ENCODE data around the gene ZNF157. TPM values are rescaled to one million over a fixed set of nuclear protein-coding genes. Genes with fewer than 3 reads are reported as not detected.

The ZNF157 gene
- total and polyA plus RNA-seq, 2 experiments from 2014 or later = 0.68 to 1.5 TPM

DNA sequence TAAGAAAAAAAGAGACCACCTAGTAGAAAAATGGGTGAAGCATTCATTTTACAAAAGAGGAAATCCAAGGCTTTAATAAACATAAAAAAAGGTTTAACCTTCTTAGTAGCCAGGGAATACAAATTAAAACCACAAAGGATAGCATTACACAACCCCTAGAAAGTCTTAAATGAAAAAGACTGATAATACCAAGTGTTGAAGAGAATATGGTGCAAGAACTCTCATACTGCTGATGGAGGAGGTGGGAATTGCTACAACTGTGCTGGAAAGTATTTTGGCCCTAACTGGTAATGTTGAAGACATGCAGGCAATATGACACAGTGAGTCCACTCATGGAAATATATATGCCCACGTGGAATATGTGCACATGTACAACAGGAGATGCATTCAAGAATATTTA, 90.2 kb downstream of the ZNF157 start (continued):
- TF ChIP-seq, protein P1, sequence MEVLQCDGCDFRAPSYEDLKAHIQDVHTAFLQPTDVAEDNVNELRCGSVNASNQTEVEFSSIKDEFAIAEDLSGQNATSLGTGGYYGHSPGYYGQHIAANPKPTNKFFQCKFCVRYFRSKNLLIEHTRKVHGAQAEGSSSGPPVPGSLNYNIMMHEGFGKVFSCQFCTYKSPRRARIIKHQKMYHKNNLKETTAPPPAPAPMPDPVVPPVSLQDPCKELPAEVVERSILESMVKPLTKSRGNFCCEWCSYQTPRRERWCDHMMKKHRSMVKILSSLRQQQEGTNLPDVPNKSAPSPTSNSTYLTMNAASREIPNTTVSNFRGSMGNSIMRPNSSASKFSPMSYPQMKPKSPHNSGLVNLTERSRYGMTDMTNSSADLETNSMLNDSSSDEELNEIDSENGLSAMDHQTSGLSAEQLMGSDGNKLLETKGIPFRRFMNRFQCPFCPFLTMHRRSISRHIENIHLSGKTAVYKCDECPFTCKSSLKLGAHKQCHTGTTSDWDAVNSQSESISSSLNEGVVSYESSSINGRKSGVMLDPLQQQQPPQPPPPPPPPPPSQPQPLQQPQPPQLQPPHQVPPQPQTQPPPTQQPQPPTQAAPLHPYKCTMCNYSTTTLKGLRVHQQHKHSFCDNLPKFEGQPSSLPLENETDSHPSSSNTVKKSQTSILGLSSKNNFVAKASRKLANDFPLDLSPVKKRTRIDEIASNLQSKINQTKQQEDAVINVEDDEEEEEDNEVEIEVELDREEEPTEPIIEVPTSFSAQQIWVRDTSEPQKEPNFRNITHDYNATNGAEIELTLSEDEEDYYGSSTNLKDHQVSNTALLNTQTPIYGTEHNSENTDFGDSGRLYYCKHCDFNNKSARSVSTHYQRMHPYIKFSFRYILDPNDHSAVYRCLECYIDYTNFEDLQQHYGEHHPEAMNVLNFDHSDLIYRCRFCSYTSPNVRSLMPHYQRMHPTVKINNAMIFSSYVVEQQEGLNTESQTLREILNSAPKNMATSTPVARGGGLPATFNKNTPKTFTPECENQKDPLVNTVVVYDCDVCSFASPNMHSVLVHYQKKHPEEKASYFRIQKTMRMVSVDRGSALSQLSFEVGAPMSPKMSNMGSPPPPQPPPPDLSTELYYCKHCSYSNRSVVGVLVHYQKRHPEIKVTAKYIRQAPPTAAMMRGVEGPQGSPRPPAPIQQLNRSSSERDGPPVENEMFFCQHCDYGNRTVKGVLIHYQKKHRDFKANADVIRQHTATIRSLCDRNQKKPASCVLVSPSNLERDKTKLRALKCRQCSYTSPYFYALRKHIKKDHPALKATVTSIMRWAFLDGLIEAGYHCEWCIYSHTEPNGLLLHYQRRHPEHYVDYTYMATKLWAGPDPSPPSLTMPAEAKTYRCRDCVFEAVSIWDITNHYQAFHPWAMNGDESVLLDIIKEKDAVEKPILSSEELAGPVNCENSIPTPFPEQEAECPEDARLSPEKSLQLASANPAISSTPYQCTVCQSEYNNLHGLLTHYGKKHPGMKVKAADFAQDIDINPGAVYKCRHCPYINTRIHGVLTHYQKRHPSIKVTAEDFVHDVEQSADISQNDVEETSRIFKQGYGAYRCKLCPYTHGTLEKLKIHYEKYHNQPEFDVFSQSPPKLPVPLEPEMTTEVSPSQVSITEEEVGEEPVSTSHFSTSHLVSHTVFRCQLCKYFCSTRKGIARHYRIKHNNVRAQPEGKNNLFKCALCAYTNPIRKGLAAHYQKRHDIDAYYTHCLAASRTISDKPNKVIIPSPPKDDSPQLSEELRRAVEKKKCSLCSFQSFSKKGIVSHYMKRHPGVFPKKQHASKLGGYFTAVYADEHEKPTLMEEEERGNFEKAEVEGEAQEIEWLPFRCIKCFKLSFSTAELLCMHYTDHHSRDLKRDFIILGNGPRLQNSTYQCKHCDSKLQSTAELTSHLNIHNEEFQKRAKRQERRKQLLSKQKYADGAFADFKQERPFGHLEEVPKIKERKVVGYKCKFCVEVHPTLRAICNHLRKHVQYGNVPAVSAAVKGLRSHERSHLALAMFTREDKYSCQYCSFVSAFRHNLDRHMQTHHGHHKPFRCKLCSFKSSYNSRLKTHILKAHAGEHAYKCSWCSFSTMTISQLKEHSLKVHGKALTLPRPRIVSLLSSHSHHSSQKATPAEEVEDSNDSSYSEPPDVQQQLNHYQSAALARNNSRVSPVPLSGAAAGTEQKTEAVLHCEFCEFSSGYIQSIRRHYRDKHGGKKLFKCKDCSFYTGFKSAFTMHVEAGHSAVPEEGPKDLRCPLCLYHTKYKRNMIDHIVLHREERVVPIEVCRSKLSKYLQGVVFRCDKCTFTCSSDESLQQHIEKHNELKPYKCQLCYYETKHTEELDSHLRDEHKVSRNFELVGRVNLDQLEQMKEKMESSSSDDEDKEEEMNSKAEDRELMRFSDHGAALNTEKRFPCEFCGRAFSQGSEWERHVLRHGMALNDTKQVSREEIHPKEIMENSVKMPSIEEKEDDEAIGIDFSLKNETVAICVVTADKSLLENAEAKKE (CRISPR knock-in tag; IDR thresholded peaks at IDR 0.05) = no peak
- no peak for TF ChIP-seq POLR2AphosphoS5 (IDR thresholded peaks at IDR 0.05; ENCODE audit: low read depth)
- TF ChIP-seq JUNB (IDR thresholded peaks at IDR 0.05; ENCODE audit: unreplicated experiment) = no peak
- no peak for TF ChIP-seq ZNF114 (CRISPR knock-in tag; IDR thresholded peaks at IDR 0.05)

Small RNA genes within 50 kb of the gene (small RNA-seq; reads per million reads assigned to genes)
- gene SNORA11C (ENCODE audit: low replicate concordance) = 0.90 reads per million, percentile 58 among the genes with 10 or more reads in this experiment

Other genes with a start within 250 kb of the ZNF157 start
- 52.2 and 103 TPM in 2 replicates for gene NDUFB11, start 225.9 kb upstream of the ZNF157 start, total RNA-seq (2014; rRNA removed; shearing (Covaris generic))
- 238 and 247 TPM in 2 replicates for gene NDUFB11, start 225.9 kb upstream of the ZNF157 start, polyA plus RNA-seq (2016; fragmentation: Nextera tagmentation; extraction: Ambion mirVana)
- gene RBM10, start 225.4 kb upstream of the ZNF157 start, total RNA-seq (2014; rRNA removed; shearing (Covaris generic)) = 80.0 and 101 TPM in 2 replicates
- gene RBM10, start 225.4 kb upstream of the ZNF157 start, polyA plus RNA-seq (2016; fragmentation: Nextera tagmentation; extraction: Ambion mirVana) = 38.9 and 39.5 TPM in 2 replicates
- gene UBA1, start 176.7 kb upstream of the ZNF157 start, total RNA-seq (2014; rRNA removed; shearing (Covaris generic)) = 344 and 377 TPM in 2 replicates
- 97.7 and 104 TPM in 2 replicates for gene UBA1, start 176.7 kb upstream of the ZNF157 start, polyA plus RNA-seq (2016; fragmentation: Nextera tagmentation; extraction: Ambion mirVana)
- 111 and 158 TPM in 2 replicates for gene CDK16, start 151.9 kb upstream of the ZNF157 start, total RNA-seq (2014; rRNA removed; shearing (Covaris generic))
- gene CDK16, start 151.9 kb upstream of the ZNF157 start, polyA plus RNA-seq (2016; fragmentation: Nextera tagmentation; extraction: Ambion mirVana) = 55.9 and 58.9 TPM in 2 replicates
- gene USP11, start 137.6 kb upstream of the ZNF157 start, total RNA-seq (2014; rRNA removed; shearing (Covaris generic)) = 61.9 and 65.1 TPM in 2 replicates
- gene USP11, start 137.6 kb upstream of the ZNF157 start, polyA plus RNA-seq (2016; fragmentation: Nextera tagmentation; extraction: Ambion mirVana) = 57.0 and 64.2 TPM in 2 replicates
- gene ZNF41, start 112.6 kb downstream of the ZNF157 start, total RNA-seq (2014; rRNA removed; shearing (Covaris generic)) = 6.3 and 6.4 TPM in 2 replicates
- gene ZNF41, start 112.6 kb downstream of the ZNF157 start, polyA plus RNA-seq (2016; fragmentation: Nextera tagmentation; extraction: Ambion mirVana) = 1.1 and 2.0 TPM in 2 replicates
- 18.0 and 28.2 TPM in 2 replicates for gene ARAF, start 190.6 kb downstream of the ZNF157 start, total RNA-seq (2014; rRNA removed; shearing (Covaris generic))
- 35.9 and 43.9 TPM in 2 replicates for gene ARAF, start 190.6 kb downstream of the ZNF157 start, polyA plus RNA-seq (2016; fragmentation: Nextera tagmentation; extraction: Ambion mirVana)
- 39.0 and 42.5 TPM in 2 replicates for gene TIMP1, start 211.9 kb downstream of the ZNF157 start, total RNA-seq (2014; rRNA removed; shearing (Covaris generic))
- gene TIMP1, start 211.9 kb downstream of the ZNF157 start, polyA plus RNA-seq (2016; fragmentation: Nextera tagmentation; extraction: Ambion mirVana) = 117 and 121 TPM in 2 replicates
- 4.7 and 6.7 TPM in 2 replicates for gene SYN1, start 249.3 kb downstream of the ZNF157 start, total RNA-seq (2014; rRNA removed; shearing (Covaris generic))
- gene SYN1, start 249.3 kb downstream of the ZNF157 start, polyA plus RNA-seq (2016; fragmentation: Nextera tagmentation; extraction: Ambion mirVana) = 3.6 and 7.1 TPM in 2 replicates

Data from GM23338 (cell line).